PFSK-1 (cell line): ENCODE data around the gene LBR.
A peak's percentile ranks its signal among the peaks of the same experiment; 100 is the strongest.

Source experiments
- FOXP2 ChIP-seq: optimal IDR thresholded peaks from 2 replicates; pipeline ENCODE3; 2011; ENCODE audit warnings: borderline replicate concordance, control low read depth, inconsistent platforms; ENCODE audit not compliant: insufficient read depth; ENCODE audit errors: extremely low read length, extremely low read depth
- POLR2AphosphoS5 ChIP-seq: IDR thresholded peaks from 2 replicates; pipeline ENCODE4 v1.6.1; 2012; ENCODE audit warnings: low read depth, mild to moderate bottlenecking, control low read depth, low read length, moderate library complexity
- REST ChIP-seq, 2 experiments: IDR thresholded peaks; 2 replicates each; pipeline versions ENCODE4 v1.6.1 to v1.8.0; 2011 to 2012; ENCODE audit warnings: low read depth in 2 of 2, low read length in 2 of 2, control low read depth in 1 of 2, inconsistent platforms in 1 of 2, mild to moderate bottlenecking in 1 of 2, moderate library complexity in 1 of 2; ENCODE audit not compliant: insufficient read depth in 1 of 2
- SIN3A ChIP-seq: IDR thresholded peaks from 2 replicates; pipeline ENCODE4 v1.6.1; 2012; ENCODE audit warnings: mild to moderate bottlenecking, low read length, moderate library complexity, borderline replicate concordance; ENCODE audit not compliant: insufficient read depth
- TAF1 ChIP-seq: IDR thresholded peaks from 2 replicates; pipeline ENCODE4 v1.6.1; 2012; ENCODE audit warnings: low read length, control low read depth, borderline replicate concordance; ENCODE audit not compliant: insufficient read depth

LBR gene

GRCh38 chr1:225468270-225469020 is 40.6 kb upstream of the LBR start:
- TF ChIP-seq SIN3A = no peak
- TF ChIP-seq REST (IDR thresholded peaks at IDR 0.05; ENCODE audit: insufficient read depth in 1 of 2, low read depth in 2 of 2, low read length in 2 of 2) = no peak
- no peak for TF ChIP-seq TAF1
- no peak for TF ChIP-seq POLR2AphosphoS5
- no peak for TF ChIP-seq FOXP2

- no peak for TF ChIP-seq REST (IDR thresholded peaks at IDR 0.05; ENCODE audit: insufficient read depth in 1 of 2, low read depth in 2 of 2, low read length in 2 of 2)
- TF ChIP-seq POLR2AphosphoS5 = peak; percentile 72
- peak; percentile 26 for TF ChIP-seq FOXP2
These were observed 39.6 kb upstream of the LBR start for GRCh38 chr1:225467193-225468020.

- TF ChIP-seq POLR2AphosphoS5 (no peak), SIN3A (no peak), FOXP2 (no peak), TAF1 (no peak), REST (IDR thresholded peaks at IDR 0.05; ENCODE audit: insufficient read depth in 1 of 2, low read depth in 2 of 2, low read length in 2 of 2) (no peak)
These were observed 39.0 kb upstream of the LBR start for GRCh38 chr1:225466848-225467192.

GRCh38 chr1:225465793-225466517 is 38.1 kb upstream of the LBR start:
- TF ChIP-seq SIN3A (no peak), FOXP2 (no peak), REST (IDR thresholded peaks at IDR 0.05; ENCODE audit: insufficient read depth in 1 of 2, low read depth in 2 of 2, low read length in 2 of 2) (no peak), TAF1 (no peak)
